ENCODE data around the gene PALLD.

DNA sequence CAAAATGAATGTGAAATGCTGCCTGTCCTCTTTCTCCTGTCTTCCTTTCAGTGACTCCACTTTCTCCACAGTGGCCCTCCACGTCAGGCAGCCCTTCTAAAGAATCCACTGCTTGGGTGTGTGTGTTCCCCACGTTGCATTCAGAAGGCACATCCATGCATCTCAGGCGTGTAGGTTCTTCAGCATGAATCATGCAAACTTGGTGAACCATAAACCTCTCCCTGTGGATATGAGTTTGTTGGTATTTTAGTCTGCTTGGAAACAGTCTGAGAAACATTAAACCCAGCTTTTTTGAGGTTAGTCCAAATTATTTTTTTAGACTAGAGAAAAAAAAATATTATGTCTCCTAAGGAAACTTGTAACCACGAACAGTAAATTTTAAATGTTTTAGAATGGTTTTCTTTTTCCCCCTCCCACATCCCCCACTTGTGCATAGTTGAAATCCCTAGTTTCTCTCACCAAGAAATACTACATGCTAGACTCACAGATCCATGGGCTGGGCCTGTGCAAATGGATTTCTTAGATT, 261.6 kb downstream of the PALLD start:
- TF ChIP-seq, protein P1, sequence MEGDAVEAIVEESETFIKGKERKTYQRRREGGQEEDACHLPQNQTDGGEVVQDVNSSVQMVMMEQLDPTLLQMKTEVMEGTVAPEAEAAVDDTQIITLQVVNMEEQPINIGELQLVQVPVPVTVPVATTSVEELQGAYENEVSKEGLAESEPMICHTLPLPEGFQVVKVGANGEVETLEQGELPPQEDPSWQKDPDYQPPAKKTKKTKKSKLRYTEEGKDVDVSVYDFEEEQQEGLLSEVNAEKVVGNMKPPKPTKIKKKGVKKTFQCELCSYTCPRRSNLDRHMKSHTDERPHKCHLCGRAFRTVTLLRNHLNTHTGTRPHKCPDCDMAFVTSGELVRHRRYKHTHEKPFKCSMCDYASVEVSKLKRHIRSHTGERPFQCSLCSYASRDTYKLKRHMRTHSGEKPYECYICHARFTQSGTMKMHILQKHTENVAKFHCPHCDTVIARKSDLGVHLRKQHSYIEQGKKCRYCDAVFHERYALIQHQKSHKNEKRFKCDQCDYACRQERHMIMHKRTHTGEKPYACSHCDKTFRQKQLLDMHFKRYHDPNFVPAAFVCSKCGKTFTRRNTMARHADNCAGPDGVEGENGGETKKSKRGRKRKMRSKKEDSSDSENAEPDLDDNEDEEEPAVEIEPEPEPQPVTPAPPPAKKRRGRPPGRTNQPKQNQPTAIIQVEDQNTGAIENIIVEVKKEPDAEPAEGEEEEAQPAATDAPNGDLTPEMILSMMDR (IDR thresholded peaks at IDR 0.05) = no peak
- TF ChIP-seq POLR2A (IDR thresholded peaks at IDR 0.05) = no peak

Measured in esophagus squamous epithelium (tissue), 4 donors.